ENCODE measurements around the gene CDC42BPA. TPM values are rescaled to one million over a fixed set of nuclear protein-coding genes. Genes with fewer than 3 reads are reported as not detected.

The CDC42BPA gene
- total and polyA plus RNA-seq, 9 of the 15 experiments (the other 6 are each of a cell fraction or from before 2014, with no cell fraction given), result 8.0 to 77.5 (median 52.1) TPM

- peak; percentile 37; the same call in 1 of the 2 replicates for TF ChIP-seq MAFK (IDR thresholded peaks at IDR 0.05; ENCODE audit: low read length)
- TF ChIP-seq C11orf30 (IDR thresholded peaks at IDR 0.05; ENCODE audit: low read depth), result 0 out of 2 replicates have a peak, but pooled peaks have one; percentile 19
- TF ChIP-seq ZNF316 (IDR thresholded peaks at IDR 0.05), result peak; percentile 48
- TF ChIP-seq PML (IDR thresholded peaks at IDR 0.05; ENCODE audit: low read length), result no peak
- TF ChIP-seq KLF10 (CRISPR knock-in tag; IDR thresholded peaks at IDR 0.05), result no peak
- DNase-seq (ENCODE audit: extremely low read depth in 1 of 4, low spot score in 3 of 4) (no peak), FAIRE-seq (no peak), ATAC-seq (no peak)
- no peaks in the 10 kb centered on the region for H3K79me2 ChIP-seq (ENCODE audit: control insufficient read depth, insufficient read depth, low read length)
- no peaks in the 10 kb centered on the region for H4K20me1 ChIP-seq (replicated peaks; ENCODE audit: control insufficient read depth, insufficient read depth, low read length)
- H3K27ac ChIP-seq (ENCODE audit: extremely low read depth, low read depth, low read length), result no peak overlapping the region
- intact Hi-C loops (cut with micrococcal nuclease), result no loop called here
- H3K27me3 ChIP-seq (ENCODE audit: control insufficient read depth in 2 of 2, insufficient read depth in 2 of 2, low read length in 2 of 2), result no peaks in the 10 kb centered on the region
- WGBS (ENCODE audit: insufficient coverage, low coverage, missing lambda C conversion rate), result 68% methylated on average over 4 of the region's 4 CpGs
- H3K9me3 ChIP-seq (replicated peaks; ENCODE audit: control insufficient read depth, insufficient read depth, low read depth, low read length), result no peaks in the 10 kb centered on the region
- no peak overlapping the region for H3K9ac ChIP-seq (ENCODE audit: insufficient read depth in 1 of 2, low read depth in 2 of 2, low read length in 2 of 2)
- no peak overlapping the region for H2AFZ ChIP-seq (ENCODE audit: low read depth, low read length)
- BruUV-seq (replicated peaks), result no TSS peak
- H3K4me2 ChIP-seq (ENCODE audit: insufficient read depth, low read length), result no peak overlapping the region
- H3K4me3 ChIP-seq, result no peak overlapping the region
- ChIA-PET POLR2A (interaction anchor here (0.6 to 2.3 kb wide), 2 partner anchors 9 to 182 kb away, joined by 3 to 10 read pairs; no protein-coding TSS in a partner anchor), CTCF (ENCODE audit: low intra/inter-chr PET ratio) (no interaction called here)
- no peaks in the 10 kb centered on the region for H3K9me1 ChIP-seq (ENCODE audit: control insufficient read depth, insufficient read depth, low read length)
- H3K4me1 ChIP-seq (replicated peaks in 1 of 2; ENCODE audit: control insufficient read depth in 2 of 2, insufficient read depth in 2 of 2, low read length in 2 of 2), result no peaks in the 10 kb centered on the region; a peak in 1 of 5 replicates
- peaks cover 70% of the 10 kb centered on the region for H3K36me3 ChIP-seq (ENCODE audit: control insufficient read depth, insufficient read depth, low read length)
- in situ Hi-C loops (cut with MboI), result no loop called here
Measured at GRCh38 chr1:227071895-227072587, 246.3 kb downstream of the CDC42BPA start.

DNA sequence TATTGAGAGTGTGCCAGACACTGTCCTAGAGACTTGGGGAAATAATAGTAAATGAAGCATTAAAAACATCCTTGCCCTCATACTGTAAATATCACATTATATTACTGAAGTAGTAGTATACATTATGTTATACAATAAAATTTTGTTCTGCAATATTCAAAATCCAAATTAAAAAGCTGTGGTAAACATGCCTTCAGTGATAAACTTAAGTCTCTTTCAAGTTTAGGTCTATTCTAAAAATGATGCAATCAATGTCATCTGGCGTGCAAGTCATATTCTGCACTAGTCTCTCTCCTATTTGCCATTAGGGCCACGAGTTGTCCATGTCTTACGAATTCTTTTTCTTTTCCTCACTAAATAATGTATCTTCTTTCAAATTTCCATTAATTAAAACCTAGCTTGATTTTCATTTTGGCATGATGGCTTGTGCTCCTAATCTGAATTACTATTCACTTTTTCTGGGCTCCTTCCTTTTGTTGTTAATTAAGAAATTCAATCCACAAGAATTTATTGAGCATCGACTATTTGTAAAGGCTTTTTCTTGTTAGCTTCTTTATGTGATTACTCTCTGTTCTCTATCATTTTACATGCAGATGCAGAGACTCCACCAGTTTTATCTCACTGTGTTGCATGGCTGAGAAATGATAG is 247.5 kb downstream of the CDC42BPA start:
- BruUV-seq (replicated peaks), result no TSS peak
- CTCF ChIA-PET (ENCODE audit: low intra/inter-chr PET ratio), result no interaction called here
- FAIRE-seq, result no peak
- TF ChIP-seq JUND (IDR thresholded peaks at IDR 0.05; ENCODE audit: borderline replicate concordance, low read depth, low read length), result peak; percentile 80
- TF ChIP-seq JUND (tag; IDR thresholded peaks at IDR 0.05; ENCODE audit: borderline replicate concordance, low read depth, low read length), result 0 out of 3 replicates have a peak, but pooled peaks have one; percentile 10
- no peak for TF ChIP-seq ARID4B (CRISPR knock-in tag; IDR thresholded peaks at IDR 0.05)
- TF ChIP-seq ZNF76 (CRISPR knock-in tag; IDR thresholded peaks at IDR 0.05; ENCODE audit: borderline replicate concordance), result no peak
- TF ChIP-seq CEBPG (CRISPR knock-in tag; IDR thresholded peaks at IDR 0.05), result peak; percentile 95
- TF ChIP-seq CEBPG (tag; conservative IDR thresholded peaks at IDR 0.05 in 1 of 2, IDR thresholded peaks at IDR 0.05 in 1 of 2), result peak; percentile 94 to 98

More for the DNA sequence above, 247.5 kb downstream of the CDC42BPA start:
- Histone ChIP-seq H3K79me2 (ENCODE audit: control insufficient read depth, insufficient read depth, low read length) (no peaks in the 10 kb centered on the region), H3K27ac (ENCODE audit: extremely low read depth, low read depth, low read length) (no peak overlapping the region), H3K4me1 (replicated peaks in 1 of 2; ENCODE audit: control insufficient read depth in 2 of 2, insufficient read depth in 2 of 2, low read length in 2 of 2) (no peaks in the 10 kb centered on the region; a peak in 1 of 5 replicates), H3K9me1 (ENCODE audit: control insufficient read depth, insufficient read depth, low read length) (no peaks in the 10 kb centered on the region), H3K9me3 (replicated peaks; ENCODE audit: control insufficient read depth, insufficient read depth, low read depth, low read length) (no peaks in the 10 kb centered on the region), H3K4me3 (no peak overlapping the region), H2AFZ (ENCODE audit: low read depth, low read length) (no peak overlapping the region), H3K4me2 (ENCODE audit: insufficient read depth, low read length) (no peak overlapping the region), H3K36me3 (ENCODE audit: control insufficient read depth, insufficient read depth, low read length) (peaks cover 73% of the 10 kb centered on the region), H3K9ac (ENCODE audit: insufficient read depth in 1 of 2, low read depth in 2 of 2, low read length in 2 of 2) (no peak overlapping the region), H4K20me1 (replicated peaks; ENCODE audit: control insufficient read depth, insufficient read depth, low read length) (no peaks in the 10 kb centered on the region), H3K27me3 (ENCODE audit: control insufficient read depth in 2 of 2, insufficient read depth in 2 of 2, low read length in 2 of 2) (no peaks in the 10 kb centered on the region)
- ATAC-seq (peak; percentile 80), DNase-seq (ENCODE audit: extremely low read depth in 1 of 4, low spot score in 3 of 4) (peak in 1 of 4 experiments; percentile 6)
- POLR2A ChIA-PET, result interaction anchor here (1.3 to 2.3 kb wide), 2 partner anchors 9 to 10 kb away, joined by 3 to 10 read pairs; no protein-coding TSS in a partner anchor
- in situ Hi-C loops (cut with MboI) (no loop called here), intact Hi-C loops (cut with micrococcal nuclease) (no loop called here)
- 54% methylated on average over 4 of the region's 4 CpGs for WGBS (ENCODE audit: insufficient coverage, low coverage, missing lambda C conversion rate)
